Adrenal gland (tissue), 12 donors: Measurements from ENCODE around the gene CR1. TPM values are rescaled to one million over a fixed set of nuclear protein-coding genes. Genes with fewer than 3 reads are reported as not detected.

Source experiments
- DNase-seq, 7 donors: peaks; one replicate each; pipeline ENCODE4 v3.0.0-alpha.2; 2019 to 2020
- H3K27ac ChIP-seq, 5 donors: fragments of 200-600 bp; sonication (generic) in 4 of 5; 1 replicate in 3 of 5; 2 replicates in 2 of 5; pipeline versions ENCODE4 v1.5.1 to v1.8.0; 2016 to 2020; ENCODE audit warnings: mild to moderate bottlenecking in 1 of 5
- H3K27me3 ChIP-seq: fragments of 200-600 bp; 2 replicates; pipeline ENCODE4 v1.8.0; 2021
- H3K36me3 ChIP-seq, 2 donors: fragments of 200-600 bp; replicated peaks in 1 of 2; 1 replicate in 1 of 2; 2 replicates in 1 of 2; pipeline versions ENCODE4 v1.5.1 to v1.8.0; 2018 to 2022
- H3K4me1 ChIP-seq, 2 donors: fragments of 200-600 bp; replicated peaks in 1 of 2; 1 replicate in 1 of 2; 2 replicates in 1 of 2; pipeline versions ENCODE4 v1.5.1 to v1.8.0; 2018 to 2021
- H3K4me3 ChIP-seq, 4 donors: fragments of 200-600 bp; sonication (generic) in 3 of 4; one replicate each; pipeline ENCODE4 v1.5.1; 2016 to 2018
- H3K9me3 ChIP-seq, 3 donors: fragments of 200-600 bp; sonication (generic) in 1 of 3; replicated peaks in 1 of 3; 1 replicate in 2 of 3; 2 replicates in 1 of 3; pipeline versions ENCODE4 v1.5.1 to v1.8.0; 2016 to 2021
- POLR2A ChIP-seq, 2 donors: fragments of 450-650 bp; IDR thresholded peaks; one replicate each; pipeline ENCODE4 v1.6.1; 2017; ENCODE audit warnings: antibody characterized with exemption in 2 of 2, mild to moderate bottlenecking in 2 of 2, moderate library complexity in 1 of 2
- WGBS, 4 donors: extraction: QIAGEN DNeasy Blood & Tissue Kit in 2 of 4; methylation state at CpG; one replicate each; pipeline versions ENCODE4 v1.1.5 to v1.1.7; 2013 to 2017; 5-methylcytosine and 5-hydroxymethylcytosine counted together
- intact Hi-C, 2 donors: fragments of 100-400 bp; cut with DNase I; formaldehyde crosslinking; loops; one replicate each; pipeline versions ENCODE4 v1.14.1 to v1.15.0; 2022 to 2023
- polyA plus RNA-seq, 3 donors: library from polyadenylated mRNA; stranded (reverse); fragments of 200-250 nt in 2 of 3; fragments of 350-450 nt in 1 of 3; fragmentation: Illumina TruSeq in 1 of 3; extraction: RNeasy Lipid Tissue Mini Kit (QIAGEN cat#74804) in 1 of 3; gene quantifications; one replicate each; pipeline ENCODE4 v1.2.3, GENCODE V29; 2013 to 2014
- total RNA-seq, 9 donors: library from RNA; depleted of rRNA in 4 of 9; stranded (reverse); fragments of >200 nt in 4 of 9; fragments of 120-200 nt in 1 of 9; fragmentation: NEBNext Ultra II Directional in 1 of 9; extraction: Animal tissue kit (Norgen Biotek cat#: 25700) in 1 of 9; gene quantifications; one replicate each; pipeline versions ENCODE4 v1.1.0 to v1.2.4, GENCODE V29; 2013 to 2023
- TF ChIP-seq, protein P1 (sequence below), 6 experiments: fragments of 450-650 bp in 4 of 6; fragments of 200-600 bp in 2 of 6; sonication (generic) in 1 of 6; IDR thresholded peaks; 1 replicate in 5 of 6; 2 replicates in 1 of 6; pipeline versions ENCODE4 v1.5.1 to v1.8.0; 2016 to 2021; ENCODE audit warnings: antibody characterized with exemption in 6 of 6, mild to moderate bottlenecking in 2 of 6, moderate library complexity in 1 of 6
- donor health status: healthy with polysubstance abuse.
- donor health status: Bipolar disorder and iron deficiency.
- donor health status: DM: yes; HTN: yes; CAD: no.
- donor health status: DM: no; HTN: no; CAD: no.
- donor health status: DM: no; HTN: no; CAD: no.
- donor health status: DM: yes; HTN: yes; CAD: no.

The CR1 gene
- total and polyA plus RNA-seq, 12 donors: 0.30 to 35.5 (median 3.6) TPM

DNA sequence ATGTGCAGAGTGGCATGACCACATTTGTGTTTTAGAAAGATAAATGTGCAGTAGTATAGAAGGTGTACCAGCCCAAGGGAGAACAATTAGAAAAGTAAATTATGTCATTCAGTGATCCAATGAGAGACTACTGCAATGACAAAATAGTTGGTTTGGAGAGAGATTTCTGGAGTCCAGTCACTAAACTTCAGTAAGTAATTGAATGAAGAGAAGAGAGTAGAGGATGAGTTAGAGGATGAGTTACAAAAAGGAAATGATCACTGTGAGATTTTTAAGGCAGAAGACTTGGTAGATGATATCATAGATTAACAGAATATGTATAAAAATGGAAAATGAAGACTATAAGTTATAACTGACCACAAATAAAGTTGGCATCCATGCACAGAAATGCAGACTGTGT is 33.4 kb upstream of the CR1 start:
- DNase-seq: no peak
- H3K27ac ChIP-seq: no peak overlapping the region
- no peaks in the 10 kb centered on the region for H3K4me1 ChIP-seq
- peaks cover 26% of the 10 kb centered on the region for H3K27me3 ChIP-seq
- H3K9me3 ChIP-seq: no peaks in the 10 kb centered on the region
- H3K4me3 ChIP-seq: no peak overlapping the region
- H3K36me3 ChIP-seq: no peaks in the 10 kb centered on the region
- intact Hi-C loops: no loop called here
- TF ChIP-seq, protein P1, sequence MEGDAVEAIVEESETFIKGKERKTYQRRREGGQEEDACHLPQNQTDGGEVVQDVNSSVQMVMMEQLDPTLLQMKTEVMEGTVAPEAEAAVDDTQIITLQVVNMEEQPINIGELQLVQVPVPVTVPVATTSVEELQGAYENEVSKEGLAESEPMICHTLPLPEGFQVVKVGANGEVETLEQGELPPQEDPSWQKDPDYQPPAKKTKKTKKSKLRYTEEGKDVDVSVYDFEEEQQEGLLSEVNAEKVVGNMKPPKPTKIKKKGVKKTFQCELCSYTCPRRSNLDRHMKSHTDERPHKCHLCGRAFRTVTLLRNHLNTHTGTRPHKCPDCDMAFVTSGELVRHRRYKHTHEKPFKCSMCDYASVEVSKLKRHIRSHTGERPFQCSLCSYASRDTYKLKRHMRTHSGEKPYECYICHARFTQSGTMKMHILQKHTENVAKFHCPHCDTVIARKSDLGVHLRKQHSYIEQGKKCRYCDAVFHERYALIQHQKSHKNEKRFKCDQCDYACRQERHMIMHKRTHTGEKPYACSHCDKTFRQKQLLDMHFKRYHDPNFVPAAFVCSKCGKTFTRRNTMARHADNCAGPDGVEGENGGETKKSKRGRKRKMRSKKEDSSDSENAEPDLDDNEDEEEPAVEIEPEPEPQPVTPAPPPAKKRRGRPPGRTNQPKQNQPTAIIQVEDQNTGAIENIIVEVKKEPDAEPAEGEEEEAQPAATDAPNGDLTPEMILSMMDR (IDR thresholded peaks at IDR 0.05): no peak
- no peak for TF ChIP-seq POLR2A (IDR thresholded peaks at IDR 0.05)

DNA sequence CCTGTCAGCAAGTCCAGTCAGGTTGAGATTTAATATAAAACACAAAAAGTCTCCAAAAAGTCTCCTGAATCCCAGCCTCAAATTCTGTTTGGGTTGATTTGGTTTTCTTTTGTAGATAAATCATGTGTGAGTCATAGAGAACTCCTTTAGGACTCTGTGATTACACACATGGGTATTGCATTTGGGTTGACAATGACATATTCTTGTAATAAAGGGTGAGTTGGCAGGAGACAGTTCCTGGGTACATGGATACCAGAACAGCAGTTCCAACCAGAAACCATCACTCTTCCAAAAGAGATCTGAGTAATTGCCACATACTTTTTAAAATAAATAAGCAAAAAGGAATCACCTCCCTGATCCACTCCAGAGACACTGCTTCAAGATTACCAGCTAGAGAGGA is 32.9 kb upstream of the CR1 start:
- no peaks in the 10 kb centered on the region for H3K36me3 ChIP-seq

DNA sequence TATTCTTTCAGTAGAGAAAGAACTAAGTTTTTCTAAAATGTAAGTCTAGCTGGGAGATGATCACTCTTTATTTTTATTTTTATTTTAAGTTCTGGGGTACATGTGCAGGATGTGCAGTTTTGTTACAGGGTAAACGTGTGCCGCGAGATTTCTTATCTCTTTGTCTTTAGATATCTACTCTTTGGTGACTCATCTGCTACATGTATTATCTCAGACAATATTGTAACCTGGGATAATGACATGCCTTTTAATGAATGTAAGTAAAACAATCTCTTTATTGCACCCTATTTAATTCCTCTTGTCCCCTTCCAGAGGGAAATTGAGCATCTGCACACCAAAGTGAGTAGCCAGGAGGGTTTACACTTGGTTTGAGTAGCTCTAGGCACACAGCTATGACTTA is 32.4 kb upstream of the CR1 start:
- H3K9me3 ChIP-seq: no peaks in the 10 kb centered on the region
- no peaks in the 10 kb centered on the region for H3K4me1 ChIP-seq
- intact Hi-C loops: no loop called here
- H3K4me3 ChIP-seq: no peak overlapping the region
- WGBS, 4 donors: 39 to 54% (median 47%) methylated on average over 3 of the region's 3 CpGs
- TF ChIP-seq, protein P1 (IDR thresholded peaks at IDR 0.05): no peak
- TF ChIP-seq POLR2A (IDR thresholded peaks at IDR 0.05): no peak
- no peak overlapping the region for H3K27ac ChIP-seq
- H3K36me3 ChIP-seq: no peaks in the 10 kb centered on the region
- H3K27me3 ChIP-seq: peaks cover 30% of the 10 kb centered on the region
- DNase-seq: no peak

More for the DNA sequence above, 32.9 kb upstream of the CR1 start:
- no peak for TF ChIP-seq POLR2A (IDR thresholded peaks at IDR 0.05)
- TF ChIP-seq, protein P1 (IDR thresholded peaks at IDR 0.05): no peak
- Histone ChIP-seq H3K4me3 (no peak overlapping the region), H3K27ac (no peak overlapping the region), H3K9me3 (no peaks in the 10 kb centered on the region), H3K4me1 (no peaks in the 10 kb centered on the region), H3K27me3 (peaks cover 30% of the 10 kb centered on the region)
- no peak for DNase-seq
- intact Hi-C loops: no loop called here

DNA sequence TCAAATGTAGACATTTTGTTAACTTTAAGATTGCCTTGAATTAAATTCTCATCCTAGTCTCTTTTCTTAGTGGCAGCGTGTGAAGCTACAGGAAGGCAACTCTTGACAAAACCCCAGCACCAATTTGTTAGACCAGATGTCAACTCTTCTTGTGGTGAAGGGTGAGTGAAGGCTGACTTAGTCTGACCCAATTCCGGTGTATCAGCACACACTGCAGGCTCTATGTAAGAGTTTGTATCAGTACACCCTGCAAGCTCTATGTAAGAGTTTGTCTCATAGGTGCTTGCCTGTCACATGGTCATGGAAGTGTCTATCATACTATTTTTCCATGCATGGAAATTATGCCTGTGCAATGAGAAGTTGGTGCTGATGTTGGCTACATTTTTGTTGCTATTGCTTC is 25.0 kb upstream of the CR1 start:
- Histone ChIP-seq H3K36me3 (no peaks in the 10 kb centered on the region), H3K27me3 (peaks cover 20% of the 10 kb centered on the region), H3K4me3 (no peak overlapping the region), H3K9me3 (no peaks in the 10 kb centered on the region), H3K4me1 (no peaks in the 10 kb centered on the region), H3K27ac (no peak overlapping the region)
- TF ChIP-seq, protein P1 (IDR thresholded peaks at IDR 0.05): no peak
- TF ChIP-seq POLR2A (IDR thresholded peaks at IDR 0.05): no peak
- intact Hi-C loops: no loop called here
- 93 to 99% (median 93%) methylated on average over 2 of the region's 2 CpGs for WGBS, 4 donors
- DNase-seq: no peak
